KMS-11 (cell line): Measurements from ENCODE around the gene LNX1.

Experiments used
- H2AFZ ChIP-seq: fragments of 200-600 bp; sonication (generic); 2 replicates; pipeline ENCODE4 v1.6.1; 2016; ENCODE audit warnings: antibody characterized with exemption, mixed run types, low read depth
- H3K27ac ChIP-seq: fragments of 200-600 bp; sonication (generic); 2 replicates; pipeline ENCODE4 v1.6.1; 2016; ENCODE audit warnings: mild to moderate bottlenecking, mixed run types
- H3K27me3 ChIP-seq: fragments of 200-600 bp; sonication (generic); 2 replicates; pipeline ENCODE4 v1.6.1; 2017; ENCODE audit warnings: mild to moderate bottlenecking, low read depth, mixed run types, moderate library complexity; ENCODE audit not compliant: insufficient read depth
- H3K36me3 ChIP-seq: fragments of 200-600 bp; sonication (generic); 2 replicates; pipeline ENCODE4 v1.6.1; 2017; ENCODE audit warnings: mild to moderate bottlenecking, mixed run types; ENCODE audit not compliant: insufficient read depth
- H3K4me1 ChIP-seq: fragments of 200-600 bp; sonication (generic); 2 replicates; pipeline ENCODE4 v1.6.1; 2016; ENCODE audit warnings: mild to moderate bottlenecking, low read depth, mixed run types; ENCODE audit not compliant: poor library complexity, severe bottlenecking
- H3K4me2 ChIP-seq: fragments of 200-600 bp; sonication (generic); 2 replicates; pipeline ENCODE4 v1.7.0; 2016; ENCODE audit warnings: mild to moderate bottlenecking, mixed run types
- H3K4me3 ChIP-seq: fragments of 200-600 bp; sonication (generic); IDR thresholded peaks from 2 replicates; pipeline ENCODE4 v1.6.1; 2017; ENCODE audit warnings: low read depth, low read length, mixed read lengths; ENCODE audit not compliant: insufficient read depth
- H3K79me2 ChIP-seq: fragments of 200-600 bp; sonication (generic); 2 replicates; pipeline ENCODE4 v1.6.1; 2016; ENCODE audit warnings: low read depth, mixed run types; ENCODE audit not compliant: insufficient read depth
- H3K9ac ChIP-seq: fragments of 200-600 bp; sonication (generic); 2 replicates; pipeline ENCODE4 v1.6.1; 2016; ENCODE audit warnings: mild to moderate bottlenecking, mixed run types
- H4K20me1 ChIP-seq: fragments of 200-600 bp; sonication (generic); 2 replicates; pipeline ENCODE4 v1.6.1; 2016; ENCODE audit warnings: mild to moderate bottlenecking, mixed run types; ENCODE audit not compliant: insufficient read depth
- CTCF ChIP-seq: fragments of 200-600 bp; sonication (generic); conservative IDR thresholded peaks from 2 replicates; pipeline ENCODE4 v1.6.1; 2017; ENCODE audit warnings: low read depth, mild to moderate bottlenecking, antibody characterized with exemption, low read length, moderate library complexity, mixed read lengths

Gene LNX1

GRCh38 chr4:53572600-53572994 is 18.7 kb downstream of the LNX1 start:
- TF ChIP-seq CTCF: no peak
- H2AFZ ChIP-seq: no peak overlapping the region
- no peaks in the 10 kb centered on the region for H3K36me3 ChIP-seq
- H3K27me3 ChIP-seq: no peaks in the 10 kb centered on the region
- H3K4me3 ChIP-seq: no peak overlapping the region
- no peak overlapping the region for H3K9ac ChIP-seq
- H3K4me2 ChIP-seq: no peak overlapping the region
- H3K79me2 ChIP-seq: no peaks in the 10 kb centered on the region
- no peaks in the 10 kb centered on the region for H3K4me1 ChIP-seq
- no peak overlapping the region for H3K27ac ChIP-seq
- no peaks in the 10 kb centered on the region for H4K20me1 ChIP-seq

GRCh38 chr4:53571936-53572599 is 19.2 kb downstream of the LNX1 start:
- Histone ChIP-seq H3K79me2 (no peaks in the 10 kb centered on the region), H3K27ac (no peak overlapping the region), H3K36me3 (no peaks in the 10 kb centered on the region), H3K27me3 (no peaks in the 10 kb centered on the region), H3K9ac (no peak overlapping the region), H3K4me2 (no peak overlapping the region), H2AFZ (no peak overlapping the region), H3K4me3 (no peak overlapping the region), H4K20me1 (no peaks in the 10 kb centered on the region), H3K4me1 (no peaks in the 10 kb centered on the region)
- TF ChIP-seq CTCF: no peak

- H3K27ac ChIP-seq: no peak overlapping the region
- H3K4me2 ChIP-seq: no peak overlapping the region
- H3K36me3 ChIP-seq: no peaks in the 10 kb centered on the region
- H3K4me1 ChIP-seq: no peaks in the 10 kb centered on the region
- H3K4me3 ChIP-seq: no peak overlapping the region
- H3K9ac ChIP-seq: no peak overlapping the region
- no peaks in the 10 kb centered on the region for H3K79me2 ChIP-seq
- H3K27me3 ChIP-seq: no peaks in the 10 kb centered on the region
- no peak overlapping the region for H2AFZ ChIP-seq
- TF ChIP-seq CTCF: no peak
- H4K20me1 ChIP-seq: no peaks in the 10 kb centered on the region
These were observed 27.5 kb downstream of the LNX1 start for GRCh38 chr4:53563824-53564223.

- H2AFZ ChIP-seq: no peak overlapping the region
- H4K20me1 ChIP-seq: no peaks in the 10 kb centered on the region
- no peak overlapping the region for H3K9ac ChIP-seq
- no peaks in the 10 kb centered on the region for H3K27me3 ChIP-seq
- no peaks in the 10 kb centered on the region for H3K4me1 ChIP-seq
- no peaks in the 10 kb centered on the region for H3K36me3 ChIP-seq
- no peak overlapping the region for H3K4me2 ChIP-seq
- no peak overlapping the region for H3K27ac ChIP-seq
- H3K79me2 ChIP-seq: no peaks in the 10 kb centered on the region
- no peak for TF ChIP-seq CTCF
- no peak overlapping the region for H3K4me3 ChIP-seq
These were observed 28.9 kb downstream of the LNX1 start for GRCh38 chr4:53562409-53562808.
